Astrocyte of the cerebellum (primary cell): ENCODE measurements around the gene MSH5.
"Not testable (repeated sequence)": the region's sequence is repeated elsewhere in the genome, so short reads cannot be mapped to it uniquely, and the experiment has no call there.

Experiments
- DNase-seq: peaks from one replicate; pipeline ENCODE4 v3.0.0-alpha.2; 2011; ENCODE audit warnings: low read depth
- H3K4me3 ChIP-seq: 2 replicates; pipeline ENCODE4 v1.5.1; 2011; ENCODE audit warnings: mild to moderate bottlenecking, low read depth, low read length, moderate library complexity
- in situ Hi-C: cut with HindIII; loops from 2 replicates; pipeline ENCODE4 v1.10.0; 2017; ENCODE audit warnings: low sequenced_read_pairs
- TF ChIP-seq, protein P1 (sequence below): IDR thresholded peaks from 2 replicates; pipeline ENCODE4 v1.5.1; 2012; ENCODE audit warnings: low read length, low read depth, moderate library complexity, mild to moderate bottlenecking; ENCODE audit errors: missing control alignments

The MSH5 gene

DNA sequence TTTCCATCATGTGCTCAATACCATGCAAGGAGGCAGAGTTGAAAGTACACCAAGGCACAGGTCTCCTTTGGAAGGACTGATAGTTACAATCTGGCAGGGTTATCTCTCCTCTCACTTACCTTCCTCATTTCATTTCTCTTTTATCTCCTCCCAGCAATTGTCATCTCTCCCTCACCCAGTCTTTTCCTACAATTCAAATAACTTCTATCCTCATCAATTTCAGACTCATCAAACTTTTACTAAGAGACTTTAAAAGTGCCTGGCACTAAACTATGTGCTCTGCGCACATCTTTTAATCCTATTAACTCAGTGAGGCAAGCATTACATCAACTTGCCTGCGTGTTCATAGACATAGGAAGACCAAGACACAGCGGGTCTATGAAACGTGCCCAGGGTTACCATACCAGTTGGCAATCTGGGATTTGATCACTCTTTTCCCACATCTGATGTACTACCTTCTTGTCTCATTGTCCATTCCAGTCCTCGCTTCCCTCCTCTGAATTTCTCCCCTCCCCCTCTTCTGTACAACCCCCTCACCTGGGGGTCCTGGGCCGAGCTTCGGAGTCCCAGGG, 54.6 kb downstream of the MSH5 start:
- peak overlapping the region; percentile 91 for H3K4me3 ChIP-seq
- in situ Hi-C loops: no loop called here
- DNase-seq: no peak
- TF ChIP-seq, protein P1, sequence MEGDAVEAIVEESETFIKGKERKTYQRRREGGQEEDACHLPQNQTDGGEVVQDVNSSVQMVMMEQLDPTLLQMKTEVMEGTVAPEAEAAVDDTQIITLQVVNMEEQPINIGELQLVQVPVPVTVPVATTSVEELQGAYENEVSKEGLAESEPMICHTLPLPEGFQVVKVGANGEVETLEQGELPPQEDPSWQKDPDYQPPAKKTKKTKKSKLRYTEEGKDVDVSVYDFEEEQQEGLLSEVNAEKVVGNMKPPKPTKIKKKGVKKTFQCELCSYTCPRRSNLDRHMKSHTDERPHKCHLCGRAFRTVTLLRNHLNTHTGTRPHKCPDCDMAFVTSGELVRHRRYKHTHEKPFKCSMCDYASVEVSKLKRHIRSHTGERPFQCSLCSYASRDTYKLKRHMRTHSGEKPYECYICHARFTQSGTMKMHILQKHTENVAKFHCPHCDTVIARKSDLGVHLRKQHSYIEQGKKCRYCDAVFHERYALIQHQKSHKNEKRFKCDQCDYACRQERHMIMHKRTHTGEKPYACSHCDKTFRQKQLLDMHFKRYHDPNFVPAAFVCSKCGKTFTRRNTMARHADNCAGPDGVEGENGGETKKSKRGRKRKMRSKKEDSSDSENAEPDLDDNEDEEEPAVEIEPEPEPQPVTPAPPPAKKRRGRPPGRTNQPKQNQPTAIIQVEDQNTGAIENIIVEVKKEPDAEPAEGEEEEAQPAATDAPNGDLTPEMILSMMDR: no peak

DNA sequence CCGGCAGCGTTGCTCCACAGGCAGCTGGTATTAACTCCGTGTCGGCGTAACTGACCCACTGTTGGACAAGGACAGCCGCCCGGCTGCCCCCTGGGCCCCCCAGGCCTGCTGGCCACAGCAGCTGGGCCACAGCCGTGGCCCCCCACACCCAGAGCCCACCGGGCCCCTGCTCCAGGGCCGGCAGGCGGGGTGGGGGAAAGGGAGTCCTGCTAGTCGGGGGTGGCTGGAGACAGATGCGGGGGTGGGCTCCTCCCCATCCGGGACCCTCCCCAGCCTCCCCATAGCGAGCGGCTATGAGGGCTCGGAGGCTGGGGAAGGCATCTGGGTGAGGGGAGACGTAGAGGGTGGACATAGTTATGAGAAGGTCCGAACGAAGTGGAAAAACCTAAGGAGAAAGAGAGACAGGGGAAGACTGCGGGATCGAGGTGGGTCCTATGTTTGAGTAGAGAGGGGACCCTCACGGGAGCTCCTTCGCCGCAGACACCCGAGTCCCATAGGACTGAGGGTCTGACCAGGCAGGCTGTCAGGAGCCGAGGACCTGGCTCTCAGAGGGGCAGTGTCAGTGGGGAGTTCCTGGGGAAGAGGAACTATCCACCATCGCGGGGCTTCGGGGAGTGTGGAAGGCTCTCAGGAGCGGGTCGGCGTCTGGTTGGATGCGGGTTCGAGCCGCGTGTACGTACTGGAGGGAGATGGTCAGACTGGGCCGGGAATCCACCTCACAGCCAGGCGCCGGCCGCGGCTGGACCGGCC, 55.2 kb downstream of the MSH5 start:
- H3K4me3 ChIP-seq: peak overlapping the region; percentile 91
- TF ChIP-seq, protein P1: no peak
- no peak for DNase-seq
- in situ Hi-C loops: no loop called here

DNA sequence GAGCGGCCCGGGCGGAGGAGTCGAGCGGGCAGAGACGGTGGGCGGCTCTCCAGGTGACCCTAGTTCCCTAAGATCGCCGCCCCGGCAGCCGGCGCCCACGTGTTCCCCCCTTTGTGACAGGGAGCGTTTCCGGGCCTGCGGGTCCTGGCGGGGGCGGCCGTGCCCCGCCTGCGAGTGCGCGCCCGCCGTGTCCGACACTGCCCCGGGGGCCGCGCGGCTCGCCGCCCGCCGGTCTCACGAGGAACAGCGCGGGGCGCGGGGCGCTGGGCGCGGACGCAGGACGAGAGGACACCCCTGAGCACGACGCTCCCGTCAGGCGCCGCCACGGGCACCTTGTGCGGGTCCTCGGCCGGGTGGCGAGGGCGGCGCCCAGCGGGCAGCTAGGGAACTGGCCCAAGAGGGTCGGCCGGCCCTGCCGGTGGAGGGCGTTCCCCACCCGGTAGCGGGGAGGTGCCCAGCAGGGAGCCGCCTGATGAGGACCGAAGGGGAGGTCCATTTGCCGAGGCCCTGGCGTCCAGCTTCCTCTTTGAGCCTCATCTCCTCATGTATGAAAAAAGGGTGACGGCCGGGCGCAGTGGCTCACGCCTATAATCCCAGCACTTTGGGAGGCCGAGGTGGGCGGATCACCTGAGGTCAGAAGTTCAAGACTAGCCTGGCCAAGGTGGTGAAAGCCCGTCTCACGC, 56.0 kb downstream of the MSH5 start, which contains the start of gene VARS1:
Gene VARS1, minus strand, starts transcription at position 137 of the 683 bp plus-strand sequence. CDS start 535 bp downstream, outside the sequence.
- DNase-seq: peak; percentile 65
- TF ChIP-seq, protein P1: peak; percentile 77
- H3K4me3 ChIP-seq: peak within 1 kb of the TSS; percentile 91
- in situ Hi-C loops: no loop called here

DNA sequence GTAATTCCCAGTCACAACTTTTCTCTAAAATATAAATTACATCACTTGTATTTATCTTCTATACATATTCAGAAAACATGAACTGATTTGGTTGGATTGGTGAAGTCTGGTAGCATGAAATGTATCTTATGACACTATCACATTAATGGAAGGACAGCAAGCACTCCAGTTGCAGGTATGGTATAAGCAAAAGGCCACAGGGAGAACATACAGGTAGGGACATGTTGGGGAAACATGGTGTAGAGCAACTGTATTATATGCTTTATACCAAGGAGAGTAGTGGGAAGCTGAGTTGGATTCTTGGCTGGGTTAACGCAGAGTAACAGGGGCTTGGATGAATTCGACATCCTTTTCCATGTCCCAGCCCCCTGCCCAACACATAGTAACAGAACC, 57.2 kb downstream of the MSH5 start:
- TF ChIP-seq, protein P1: no peak
- no peak for DNase-seq
- no peak overlapping the region for H3K4me3 ChIP-seq
- in situ Hi-C loops: no loop called here

DNA sequence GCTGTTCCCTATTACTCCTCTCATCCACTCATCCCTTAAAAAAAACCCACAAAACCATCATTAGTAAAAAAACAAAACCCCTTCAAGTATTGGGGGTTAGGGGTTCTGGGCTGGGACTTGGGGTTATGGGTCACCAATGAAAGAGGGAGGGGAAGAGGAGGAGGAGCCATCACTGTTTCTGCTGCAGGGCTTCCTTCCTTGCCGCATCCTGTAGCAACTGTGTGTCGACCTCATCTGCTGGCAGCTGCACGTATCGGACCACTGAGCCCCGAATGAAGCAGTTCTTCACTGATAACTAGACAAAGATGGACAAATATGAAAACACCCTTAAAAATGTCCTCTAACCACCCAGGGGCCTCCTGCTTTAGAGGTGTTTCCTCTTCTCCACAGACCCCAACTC, 57.8 kb downstream of the MSH5 start:
- in situ Hi-C loops: no loop called here
- DNase-seq: no peak
- TF ChIP-seq, protein P1: no peak
- H3K4me3 ChIP-seq: no peak overlapping the region

DNA sequence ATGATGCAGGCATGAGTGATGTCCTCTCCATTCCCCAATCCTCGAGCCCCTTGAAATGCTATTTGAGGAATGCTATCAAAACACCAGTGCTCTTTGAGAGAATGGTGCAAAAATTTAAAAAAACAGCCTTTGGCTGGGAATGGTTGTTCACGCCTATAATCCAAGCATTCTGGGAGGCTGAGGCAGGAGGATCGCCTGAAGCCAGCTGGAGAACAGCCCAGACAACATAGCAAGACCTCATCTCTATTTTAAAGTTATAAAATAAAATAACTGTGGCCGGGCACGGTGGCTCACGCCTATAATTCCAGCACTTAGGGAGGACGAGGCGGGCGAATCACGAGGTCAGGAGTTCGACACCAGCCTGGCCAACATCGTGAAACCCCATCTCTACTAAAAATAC, 60.0 kb downstream of the MSH5 start:
- DNase-seq: no peak
- TF ChIP-seq, protein P1: no peak
- in situ Hi-C loops: no loop called here
- H3K4me3 ChIP-seq: no peak overlapping the region

DNA sequence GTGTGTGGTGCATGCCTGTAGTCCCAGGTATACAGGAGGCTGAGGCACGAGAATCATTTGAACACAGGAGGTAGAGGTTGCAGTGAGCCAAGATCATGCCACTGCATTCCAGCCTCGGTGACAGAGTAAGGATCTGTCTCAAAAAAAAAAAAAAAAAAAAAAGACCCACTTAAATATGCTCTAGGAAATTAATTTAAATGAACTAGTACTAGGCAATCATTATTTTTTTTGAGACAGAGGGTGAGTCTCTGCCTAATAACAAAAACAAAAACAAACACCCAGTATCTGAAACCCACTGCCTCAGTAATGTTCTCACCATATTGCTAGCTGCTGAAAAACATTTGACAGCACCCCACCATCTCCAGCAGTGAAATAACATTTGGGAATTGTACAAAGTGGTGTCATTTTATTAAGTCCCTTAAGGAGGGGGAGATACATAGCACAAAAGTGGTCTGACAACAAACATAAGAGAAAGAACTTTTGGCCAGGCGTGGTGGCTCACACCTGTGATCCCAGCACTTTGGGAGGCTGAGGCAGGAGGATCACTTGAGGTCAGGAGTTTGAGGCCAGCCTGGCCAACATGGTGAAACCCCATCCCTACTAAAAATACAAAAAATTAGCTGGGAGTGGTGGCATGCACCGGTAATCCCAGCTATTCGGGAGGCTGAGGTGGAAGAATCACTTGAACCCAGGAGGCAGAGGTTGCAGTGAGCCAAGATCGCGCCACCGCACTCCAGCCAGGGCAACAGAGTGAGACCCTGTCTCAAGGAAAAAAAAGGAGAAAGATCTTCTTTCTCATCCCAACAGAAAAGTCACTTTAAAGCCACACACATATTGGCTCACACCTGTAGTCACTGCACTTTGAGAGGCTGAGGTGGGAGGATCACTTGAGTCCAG, 61.5 kb downstream of the MSH5 start:
- in situ Hi-C loops, H3K4me3 ChIP-seq, DNase-seq: not testable (repeated sequence)
